Posterior vena cava (tissue), 2 donors: ENCODE measurements around the gene EBF4. TPM values are rescaled to one million over a fixed set of nuclear protein-coding genes. Genes with fewer than 3 reads are reported as not detected.

Experiments used
- DNase-seq: peaks from one replicate; pipeline ENCODE4 v3.0.0-alpha.2; 2020; ENCODE audit warnings: low spot score
- intact Hi-C, 2 donors: fragments of 100-400 bp; cut with DNase I; formaldehyde crosslinking; loops; one replicate each; pipeline versions ENCODE4 v1.14.1 to v1.14.2; 2022 to 2023
- total RNA-seq, 2 donors: library from RNA; stranded (reverse); fragmentation: NEBNext Ultra II Directional; extraction: Animal tissue kit (Norgen Biotek cat#: 25700); gene quantifications; one replicate each; pipeline ENCODE4 v1.2.1, GENCODE V29; 2021
- donor health status: DM: yes; HTN: yes; CAD: no.
- donor health status: DM: yes; HTN: yes; CAD: no.

Gene EBF4
- total RNA-seq, 2 donors from 2014 or later, result 11.1 to 17.4 TPM

DNA sequence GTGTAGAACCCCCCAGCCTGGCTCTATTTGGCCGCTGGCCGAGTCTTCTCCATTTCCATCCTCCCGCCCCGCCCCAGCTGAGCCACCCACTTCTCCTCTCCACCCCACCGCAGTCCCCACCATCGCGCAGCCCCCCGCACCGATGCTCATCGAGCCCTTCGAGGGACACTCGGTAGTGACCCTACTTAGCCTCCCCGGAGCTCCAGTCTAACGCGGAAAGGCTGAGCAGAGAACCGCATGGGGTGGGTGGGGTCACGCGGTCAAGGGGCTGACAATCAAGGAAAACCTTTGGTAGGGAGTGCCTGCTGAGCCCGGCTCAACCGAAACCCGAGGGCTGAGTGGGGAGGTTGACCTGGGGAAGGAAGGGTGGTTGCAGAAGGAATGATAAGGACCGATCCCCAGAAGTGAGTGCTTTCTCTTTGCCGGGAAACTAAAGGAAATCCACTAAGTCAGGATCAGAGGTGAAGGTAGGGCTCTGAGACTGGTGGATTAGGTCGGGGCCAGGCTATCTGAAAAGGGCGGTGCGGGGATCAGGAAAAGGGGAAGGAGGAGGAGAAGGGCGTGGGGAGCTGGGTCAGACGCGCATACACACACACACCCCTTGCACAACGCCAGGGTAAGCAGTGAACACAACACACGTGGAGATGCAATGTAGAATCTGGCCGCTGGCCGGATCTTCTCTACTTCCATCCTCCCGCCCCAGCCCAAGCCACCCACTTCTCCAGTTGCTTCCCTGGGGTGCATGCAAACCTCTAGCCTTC, 58.1 kb downstream of the EBF4 start:
- intact Hi-C loops, result loop anchor here in 1 of 2 donors (5.0 kb wide), 1 partner anchor 862 kb away; no protein-coding TSS in a partner anchor
- peak; percentile 91 for DNase-seq

DNA sequence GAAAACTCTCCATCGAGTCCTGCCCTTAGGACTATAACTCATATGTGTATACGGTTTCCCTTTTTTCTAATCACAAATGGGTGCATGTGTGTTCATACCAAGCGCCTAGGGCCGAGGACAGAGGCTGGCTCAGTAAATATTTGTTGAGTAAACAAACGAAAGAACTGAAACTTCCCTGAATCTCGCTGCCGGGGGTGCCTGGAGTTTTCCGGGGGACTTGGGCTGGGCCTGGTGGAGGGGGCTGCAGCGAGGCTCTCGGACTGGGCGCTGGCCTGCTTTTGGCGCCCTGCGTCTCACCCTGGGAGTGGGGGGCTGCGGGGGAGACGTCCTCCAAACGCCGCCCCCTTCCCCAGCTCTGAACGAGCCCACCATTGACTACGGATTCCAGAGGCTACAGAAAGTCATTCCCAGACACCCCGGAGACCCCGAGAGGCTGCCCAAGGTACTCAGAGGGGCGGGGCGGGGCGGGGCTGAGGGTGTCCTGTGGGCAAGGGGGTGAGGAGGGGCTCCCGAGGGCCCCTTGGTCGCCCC, 58.8 kb downstream of the EBF4 start:
- DNase-seq, result no peak
- intact Hi-C loops, result loop anchor here in 1 of 2 donors (5.0 kb wide), 1 partner anchor 861 kb away; no protein-coding TSS in a partner anchor

GRCh38 chr20:2751878-2752566, 59.4 kb downstream of the EBF4 start:
- DNase-seq, result no peak
- intact Hi-C loops, result loop anchor here in 1 of 2 donors (5.0 kb wide), 1 partner anchor 860 kb away; no protein-coding TSS in a partner anchor

- intact Hi-C loops, result loop anchor here in 1 of 2 donors (5.0 kb wide), 1 partner anchor 859 kb away; no protein-coding TSS in a partner anchor
- no peak for DNase-seq
Measured at GRCh38 chr20:2752567-2753460, 60.2 kb downstream of the EBF4 start.

GRCh38 chr20:2753461-2754040, 61.0 kb downstream of the EBF4 start:
- intact Hi-C loops, result loop anchor here in 1 of 2 donors (5.0 kb wide), 1 partner anchor 859 kb away; no protein-coding TSS in a partner anchor
- peak; percentile 62 for DNase-seq

DNA sequence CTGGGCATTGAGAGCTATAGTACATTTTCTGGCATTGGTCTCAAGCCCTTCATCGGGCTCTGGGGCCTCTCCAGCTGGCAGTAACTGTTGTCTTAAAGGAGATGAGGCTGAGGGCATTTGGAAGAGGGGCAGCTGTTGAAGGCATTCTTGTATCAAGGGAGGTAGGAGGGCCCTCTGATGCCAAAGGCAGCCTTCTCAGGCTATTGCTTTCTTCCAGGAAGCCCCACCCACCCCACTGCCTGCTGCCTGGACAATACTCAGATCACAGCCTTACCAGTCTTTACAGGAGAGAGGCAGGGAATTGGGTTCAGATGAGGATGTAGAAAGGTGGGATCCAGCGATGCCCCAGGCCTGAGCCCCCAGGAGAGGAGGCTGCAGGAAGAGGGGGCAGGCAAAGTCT, 61.8 kb downstream of the EBF4 start:
- DNase-seq, result no peak
- intact Hi-C loops, result loop anchor here in 1 of 2 donors (5.0 kb wide), 1 partner anchor 858 kb away; no protein-coding TSS in a partner anchor

DNA sequence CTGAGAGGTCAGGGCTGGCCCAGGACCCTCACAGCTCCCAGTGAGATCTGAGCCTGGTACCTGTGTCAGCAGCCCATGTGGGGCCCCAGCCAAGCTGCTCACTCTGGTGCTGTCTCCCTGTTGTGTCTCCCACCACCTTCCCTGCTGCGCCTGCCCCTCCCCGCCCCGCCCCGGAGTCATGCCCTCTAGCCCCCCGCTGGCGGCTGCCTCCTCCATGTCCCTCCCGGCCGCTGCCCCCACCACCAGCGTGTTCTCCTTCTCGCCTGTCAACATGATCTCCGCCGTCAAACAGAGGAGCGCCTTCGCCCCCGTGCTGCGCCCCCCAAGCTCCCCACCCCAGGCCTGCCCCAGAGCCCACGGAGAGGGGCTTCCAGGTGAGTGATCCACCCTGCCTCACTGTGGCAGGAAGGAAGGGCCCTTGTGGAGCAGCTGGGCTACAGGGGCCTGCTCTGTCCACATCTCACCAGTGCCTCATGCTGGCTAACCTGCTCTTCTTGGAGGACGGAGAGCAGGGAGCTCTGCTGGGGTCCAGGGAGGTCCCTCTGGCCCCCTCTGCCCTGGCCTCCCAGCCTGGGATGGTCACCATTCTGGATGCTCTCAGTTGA, 63.0 kb downstream of the EBF4 start:
- intact Hi-C loops, result no loop called here
- peak; percentile 59 for DNase-seq

GRCh38 chr20:2756056-2756611, 63.6 kb downstream of the EBF4 start:
- intact Hi-C loops, result no loop called here
- no peak for DNase-seq

GRCh38 chr20:2757001-2757400, 64.4 kb downstream of the EBF4 start:
- DNase-seq, result no peak
- intact Hi-C loops, result no loop called here

DNA sequence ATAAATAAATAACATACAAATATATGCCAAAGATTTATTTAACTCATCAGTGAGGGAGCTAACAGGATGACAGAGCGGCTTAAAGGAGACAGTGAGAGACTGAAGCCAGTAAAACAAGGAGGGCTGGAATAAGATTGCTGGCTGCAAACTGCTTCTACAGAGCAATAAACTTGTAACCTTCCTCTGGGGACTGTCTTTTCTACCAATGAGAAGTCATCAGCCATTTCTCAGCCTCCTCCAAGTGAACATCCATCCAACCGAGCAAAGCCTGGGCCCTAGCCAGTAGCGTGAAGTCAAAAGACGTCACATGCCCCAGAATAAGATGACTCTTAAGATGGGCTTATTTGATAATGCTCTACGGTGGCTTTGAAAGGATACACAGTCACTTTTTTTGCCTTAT, 65.4 kb downstream of the EBF4 start:
- intact Hi-C loops, result no loop called here
- no peak for DNase-seq

GRCh38 chr20:2759143-2759542, 66.6 kb downstream of the EBF4 start:
- intact Hi-C loops, result no loop called here
- DNase-seq, result no peak

- intact Hi-C loops, result no loop called here
- no peak for DNase-seq
Measured at GRCh38 chr20:2759603-2760296, 67.2 kb downstream of the EBF4 start.

GRCh38 chr20:2760297-2760951, 67.8 kb downstream of the EBF4 start:
- intact Hi-C loops, result no loop called here
- DNase-seq, result no peak

DNA sequence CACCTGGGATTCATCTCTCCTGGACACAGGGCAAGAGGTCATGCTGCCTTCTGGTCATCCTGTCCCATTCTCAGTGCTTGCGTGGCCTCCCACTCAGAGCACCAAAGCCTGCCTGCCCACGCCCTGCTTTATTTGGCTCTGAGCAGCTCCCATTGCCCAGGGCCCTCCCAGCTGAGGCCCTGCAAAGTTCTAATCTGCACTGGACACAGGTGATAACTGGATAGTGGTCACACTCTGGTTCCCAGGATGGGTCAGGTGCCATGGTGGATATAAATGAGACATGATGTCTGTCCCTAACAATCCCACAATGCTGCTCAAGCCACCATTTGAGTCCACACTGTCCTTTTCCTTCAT, 68.3 kb downstream of the EBF4 start:
- DNase-seq, result no peak
- intact Hi-C loops, result no loop called here

DNA sequence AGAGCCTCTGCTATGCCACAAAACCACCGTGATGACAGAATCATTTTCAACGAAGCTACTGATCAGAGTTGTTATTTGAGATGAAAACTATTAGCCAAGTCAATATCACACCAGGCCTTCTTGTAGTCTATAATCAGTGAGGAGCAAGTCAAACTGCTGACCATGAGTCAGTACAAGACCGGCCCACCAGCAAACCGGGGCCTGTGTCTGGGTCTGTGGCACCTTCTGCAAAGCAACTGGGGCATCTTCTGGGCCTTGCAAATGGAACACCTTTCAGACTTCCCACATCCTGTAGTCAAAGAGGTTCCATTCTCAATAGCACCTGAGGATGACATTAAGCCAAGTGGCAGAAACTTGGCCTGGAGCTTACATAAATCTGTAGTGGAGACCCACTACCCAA, 69.3 kb downstream of the EBF4 start:
- intact Hi-C loops, result no loop called here
- no peak for DNase-seq

DNA sequence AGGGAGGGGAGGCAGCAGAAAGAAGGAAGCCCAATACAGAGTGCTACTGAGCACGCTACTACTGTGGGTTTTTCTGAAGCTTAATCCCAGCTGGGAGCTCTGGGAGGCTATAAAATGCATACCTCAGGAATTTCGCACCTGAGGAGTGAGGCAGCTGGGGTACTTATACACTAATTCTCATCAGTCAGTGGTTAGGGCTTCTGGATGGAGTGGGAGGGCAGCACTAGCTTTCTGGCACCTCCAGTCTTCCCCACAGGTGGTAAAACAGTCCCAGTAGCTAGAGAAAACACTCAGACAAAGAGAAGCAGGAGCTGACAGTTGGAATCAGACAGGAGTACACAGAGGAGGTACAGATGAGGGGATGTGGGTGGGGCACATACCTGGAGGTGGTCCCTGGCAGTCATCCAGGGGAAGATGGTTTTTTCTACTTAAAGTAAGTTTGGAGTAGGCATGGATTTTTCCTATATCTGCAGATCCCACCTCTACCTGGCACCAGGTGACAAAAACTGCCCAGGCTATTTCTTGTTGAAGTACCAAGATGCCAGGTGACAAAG, 70.1 kb downstream of the EBF4 start:
- DNase-seq, result no peak
- intact Hi-C loops, result no loop called here

DNA sequence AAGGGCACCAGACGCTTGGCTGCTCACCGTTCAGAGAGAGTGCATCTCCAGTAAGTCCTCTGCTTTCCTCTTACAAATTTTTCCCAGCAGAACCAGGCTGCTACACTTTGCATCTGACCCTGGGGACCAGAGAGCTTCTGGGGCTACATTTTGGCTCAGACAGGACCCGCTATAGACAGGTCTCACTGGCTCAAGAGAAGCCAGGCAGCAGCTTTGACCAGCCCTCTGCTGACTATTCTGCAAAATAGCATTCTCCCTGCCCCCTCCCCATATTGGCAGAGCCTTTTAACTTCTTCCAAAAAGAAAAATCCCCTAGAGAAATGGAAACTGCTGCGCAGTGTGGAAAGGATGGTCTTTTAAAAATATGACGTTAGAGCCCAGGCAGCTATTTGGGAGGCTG, 70.6 kb downstream of the EBF4 start:
- intact Hi-C loops, result no loop called here
- no peak for DNase-seq
